ENCODE results near the gene GPS1. TPM values are rescaled to one million over a fixed set of nuclear protein-coding genes. Genes with fewer than 3 reads are reported as not detected.

Gene GPS1
- total and polyA plus RNA-seq, 2 experiments from 2014 or later, result 101 to 160 TPM

- WGBS (ENCODE audit: low lambda C conversion rate, missing lambda C conversion rate), result 87% methylated on average over 9 of the region's 9 CpGs
- Histone ChIP-seq H3K79me2 (no peaks in the 10 kb centered on the region), H3K4me1 (ENCODE audit: insufficient read depth) (no peaks in the 10 kb centered on the region), H3K9me2 (replicated peaks; ENCODE audit: insufficient read depth) (no peaks in the 10 kb centered on the region), H3K27me3 (no peaks in the 10 kb centered on the region), H4K20me1 (ENCODE audit: insufficient read depth, poor library complexity, severe bottlenecking) (no peaks in the 10 kb centered on the region), H3K4me2 (no peak overlapping the region), H3K4me3 (no peak overlapping the region), H2AFZ (no peak overlapping the region), H3K27ac (no peak overlapping the region), H3K36me3 (replicated peaks; ENCODE audit: insufficient read depth, low read depth) (no peaks in the 10 kb centered on the region), H3K9me3 (ENCODE audit: low read depth) (no peaks in the 10 kb centered on the region)
- TF ChIP-seq, protein P1, sequence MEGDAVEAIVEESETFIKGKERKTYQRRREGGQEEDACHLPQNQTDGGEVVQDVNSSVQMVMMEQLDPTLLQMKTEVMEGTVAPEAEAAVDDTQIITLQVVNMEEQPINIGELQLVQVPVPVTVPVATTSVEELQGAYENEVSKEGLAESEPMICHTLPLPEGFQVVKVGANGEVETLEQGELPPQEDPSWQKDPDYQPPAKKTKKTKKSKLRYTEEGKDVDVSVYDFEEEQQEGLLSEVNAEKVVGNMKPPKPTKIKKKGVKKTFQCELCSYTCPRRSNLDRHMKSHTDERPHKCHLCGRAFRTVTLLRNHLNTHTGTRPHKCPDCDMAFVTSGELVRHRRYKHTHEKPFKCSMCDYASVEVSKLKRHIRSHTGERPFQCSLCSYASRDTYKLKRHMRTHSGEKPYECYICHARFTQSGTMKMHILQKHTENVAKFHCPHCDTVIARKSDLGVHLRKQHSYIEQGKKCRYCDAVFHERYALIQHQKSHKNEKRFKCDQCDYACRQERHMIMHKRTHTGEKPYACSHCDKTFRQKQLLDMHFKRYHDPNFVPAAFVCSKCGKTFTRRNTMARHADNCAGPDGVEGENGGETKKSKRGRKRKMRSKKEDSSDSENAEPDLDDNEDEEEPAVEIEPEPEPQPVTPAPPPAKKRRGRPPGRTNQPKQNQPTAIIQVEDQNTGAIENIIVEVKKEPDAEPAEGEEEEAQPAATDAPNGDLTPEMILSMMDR (IDR thresholded peaks at IDR 0.05; ENCODE audit: poor library complexity), result no peak
- TF ChIP-seq EZH2 (IDR thresholded peaks at IDR 0.05; ENCODE audit: borderline replicate concordance), result no peak
- TF ChIP-seq EZH2phosphoT487 (IDR thresholded peaks at IDR 0.05; ENCODE audit: low read depth, severe bottlenecking, unreplicated experiment), result no peak
- no peak for DNase-seq (ENCODE audit: low spot score)
Observed at GRCh38 chr17:82042649-82043048, 9.0 kb upstream of the GPS1 start.

GRCh38 chr17:82043507-82043906, 8.2 kb upstream of the GPS1 start:
- WGBS (ENCODE audit: low lambda C conversion rate, missing lambda C conversion rate), result 78% methylated on average over 16 of the region's 16 CpGs
- Histone ChIP-seq H2AFZ (no peak overlapping the region), H3K9me3 (ENCODE audit: low read depth) (no peaks in the 10 kb centered on the region), H3K36me3 (replicated peaks; ENCODE audit: insufficient read depth, low read depth) (no peaks in the 10 kb centered on the region), H4K20me1 (ENCODE audit: insufficient read depth, poor library complexity, severe bottlenecking) (no peaks in the 10 kb centered on the region), H3K4me3 (no peak overlapping the region), H3K4me1 (ENCODE audit: insufficient read depth) (no peaks in the 10 kb centered on the region), H3K9me2 (replicated peaks; ENCODE audit: insufficient read depth) (no peaks in the 10 kb centered on the region), H3K27me3 (no peaks in the 10 kb centered on the region), H3K79me2 (no peaks in the 10 kb centered on the region), H3K27ac (no peak overlapping the region), H3K4me2 (no peak overlapping the region)
- TF ChIP-seq EZH2phosphoT487 (IDR thresholded peaks at IDR 0.05; ENCODE audit: low read depth, severe bottlenecking, unreplicated experiment) (no peak), EZH2 (IDR thresholded peaks at IDR 0.05; ENCODE audit: borderline replicate concordance) (no peak)
- TF ChIP-seq, protein P1 (IDR thresholded peaks at IDR 0.05; ENCODE audit: poor library complexity), result no peak
- no peak for DNase-seq (ENCODE audit: low spot score)

- H3K27me3 ChIP-seq, result no peaks in the 10 kb centered on the region
- H3K9me2 ChIP-seq (replicated peaks; ENCODE audit: insufficient read depth), result no peaks in the 10 kb centered on the region
- H3K79me2 ChIP-seq, result peaks cover 10% of the 10 kb centered on the region
- H4K20me1 ChIP-seq (ENCODE audit: insufficient read depth, poor library complexity, severe bottlenecking), result no peaks in the 10 kb centered on the region
- H3K9me3 ChIP-seq (ENCODE audit: low read depth), result no peaks in the 10 kb centered on the region
- no peaks in the 10 kb centered on the region for H3K36me3 ChIP-seq (replicated peaks; ENCODE audit: insufficient read depth, low read depth)
- no peak overlapping the region for H2AFZ ChIP-seq
- no peak overlapping the region for H3K27ac ChIP-seq
- DNase-seq (ENCODE audit: low spot score), result no peak
- 91% methylated on average over 14 of the region's 14 CpGs for WGBS (ENCODE audit: low lambda C conversion rate, missing lambda C conversion rate)
- peaks cover 9% of the 10 kb centered on the region for H3K4me1 ChIP-seq (ENCODE audit: insufficient read depth)
- TF ChIP-seq EZH2phosphoT487 (IDR thresholded peaks at IDR 0.05; ENCODE audit: low read depth, severe bottlenecking, unreplicated experiment) (no peak), EZH2 (IDR thresholded peaks at IDR 0.05; ENCODE audit: borderline replicate concordance) (no peak)
- no peak overlapping the region for H3K4me2 ChIP-seq
- no peak overlapping the region for H3K4me3 ChIP-seq
Observed at GRCh38 chr17:82045936-82046484, 5.7 kb upstream of the GPS1 start.

GRCh38 chr17:82046903-82047302, 4.8 kb upstream of the GPS1 start:
- Histone ChIP-seq H3K36me3 (replicated peaks; ENCODE audit: insufficient read depth, low read depth) (no peaks in the 10 kb centered on the region), H3K9me2 (replicated peaks; ENCODE audit: insufficient read depth) (no peaks in the 10 kb centered on the region), H4K20me1 (ENCODE audit: insufficient read depth, poor library complexity, severe bottlenecking) (no peaks in the 10 kb centered on the region), H3K4me2 (no peak overlapping the region), H3K27ac (no peak overlapping the region), H3K4me1 (ENCODE audit: insufficient read depth) (peaks cover 9% of the 10 kb centered on the region), H3K9me3 (ENCODE audit: low read depth) (no peaks in the 10 kb centered on the region), H3K27me3 (no peaks in the 10 kb centered on the region), H3K4me3 (no peak overlapping the region), H3K79me2 (peaks cover 13% of the 10 kb centered on the region), H2AFZ (no peak overlapping the region)
- WGBS (ENCODE audit: low lambda C conversion rate, missing lambda C conversion rate), result 95% methylated on average over 21 of the region's 21 CpGs
- DNase-seq (ENCODE audit: low spot score), result no peak
- TF ChIP-seq, protein P1 (IDR thresholded peaks at IDR 0.05; ENCODE audit: poor library complexity), result no peak
- no peak for TF ChIP-seq EZH2phosphoT487 (IDR thresholded peaks at IDR 0.05; ENCODE audit: low read depth, severe bottlenecking, unreplicated experiment)
